Spleen (tissue), 11 donors: ENCODE data around the gene KCNC1. TPM values are rescaled to one million over a fixed set of nuclear protein-coding genes. Genes with fewer than 3 reads are reported as not detected.

Source experiments
- DNase-seq: peaks from one replicate; pipeline ENCODE4 v3.0.0-alpha.2; 2020
- H3K27ac ChIP-seq, 8 donors: fragments of 200-600 bp; sonication (generic) in 7 of 8; 1 replicate in 4 of 8; 2 replicates in 4 of 8; pipeline versions ENCODE4 v1.5.0 to v1.8.0; 2016 to 2021; ENCODE audit warnings: inconsistent platforms in 4 of 8, mild to moderate bottlenecking in 4 of 8, moderate library complexity in 1 of 8
- H3K27me3 ChIP-seq, 7 donors: fragments of 200-600 bp; sonication (generic) in 6 of 7; replicated peaks in 1 of 7; 1 replicate in 4 of 7; 2 replicates in 3 of 7; pipeline versions ENCODE4 v1.5.0 to v1.8.0; 2016 to 2021; ENCODE audit warnings: inconsistent platforms in 3 of 7, mild to moderate bottlenecking in 1 of 7
- H3K36me3 ChIP-seq, 6 donors: fragments of 200-600 bp; sonication (generic) in 5 of 6; 1 replicate in 4 of 6; 2 replicates in 2 of 6; pipeline versions ENCODE4 v1.5.0 to v1.8.0; 2016 to 2021; ENCODE audit warnings: inconsistent platforms in 2 of 6
- H3K4me1 ChIP-seq, 6 donors: fragments of 200-600 bp; sonication (generic) in 5 of 6; 1 replicate in 3 of 6; 2 replicates in 3 of 6; pipeline versions ENCODE4 v1.5.0 to v1.8.0; 2016 to 2021; ENCODE audit warnings: inconsistent platforms in 3 of 6
- H3K4me3 ChIP-seq, 8 donors: fragments of 200-600 bp; sonication (generic) in 7 of 8; 1 replicate in 4 of 8; 2 replicates in 4 of 8; pipeline versions ENCODE4 v1.5.0 to v1.8.0; 2016 to 2021; ENCODE audit warnings: inconsistent platforms in 4 of 8, mild to moderate bottlenecking in 4 of 8, moderate library complexity in 2 of 8
- H3K9me3 ChIP-seq, 8 donors: fragments of 200-600 bp; sonication (generic) in 7 of 8; 1 replicate in 4 of 8; 2 replicates in 4 of 8; pipeline versions ENCODE4 v1.5.0 to v1.8.0; 2016 to 2021; ENCODE audit warnings: inconsistent platforms in 4 of 8
- CTCF ChIP-seq, 11 experiments: fragments of 200-600 bp in 7 of 11; fragments of 450-650 bp in 4 of 11; sonication (generic) in 4 of 11; IDR thresholded peaks in 8 of 11; conservative IDR thresholded peaks in 3 of 11; 1 replicate in 7 of 11; 2 replicates in 4 of 11; pipeline versions ENCODE4 v1.4.0 to v1.8.0; 2016 to 2021; ENCODE audit warnings: antibody characterized with exemption in 11 of 11, inconsistent platforms in 4 of 11, mild to moderate bottlenecking in 1 of 11
- POLR2A ChIP-seq, 3 donors: fragments of 450-650 bp; IDR thresholded peaks; one replicate each; pipeline ENCODE4 v1.5.1; 2017; ENCODE audit warnings: antibody characterized with exemption in 3 of 3, mild to moderate bottlenecking in 1 of 3
- POLR2AphosphoS5 ChIP-seq, 3 donors: sonication (generic); formaldehyde crosslinking; IDR thresholded peaks; one replicate each; pipeline ENCODE4 v1.5.1; 2017; ENCODE audit warnings: antibody characterized with exemption in 3 of 3
- WGBS, 5 donors: extraction: QIAGEN DNeasy Blood & Tissue Kit in 3 of 5; methylation state at CpG; one replicate each; pipeline versions ENCODE4 v1.1.5 to v1.1.7; 2013 to 2018; 5-methylcytosine and 5-hydroxymethylcytosine counted together
- intact Hi-C: fragments of 100-400 bp; cut with DNase I; formaldehyde crosslinking; loops from one replicate; pipeline ENCODE4 v1.15.0; 2023; ENCODE audit warnings: low total_unique reads
- polyA plus RNA-seq, 3 donors: library from polyadenylated mRNA; stranded (reverse); fragments of 200-250 nt; gene quantifications; one replicate each; pipeline ENCODE4 v1.2.1, GENCODE V29; 2013
- total RNA-seq, 7 donors: library from RNA; depleted of rRNA in 3 of 7; stranded (reverse); fragments of >200 nt in 3 of 7; fragmentation: NEBNext Ultra II Directional in 4 of 7; extraction: Animal tissue kit (Norgen Biotek cat#: 25700) in 4 of 7; gene quantifications; one replicate each; pipeline versions ENCODE4 v1.1.0 to v1.2.1, GENCODE V29; 2016 to 2021
- donor health status: healthy with polysubstance abuse.
- donor health status: DM: no; HTN: no; CAD: no; lungs with moderate emphysema.
- donor health status: DM: no; HTN: no; CAD: no.
- donor health status: Bipolar disorder and iron deficiency.
- donor health status: healthy.
- donor health status: DM: no; HTN: no; CAD: no.
- donor health status: DM: yes; HTN: yes; CAD: no.

The KCNC1 gene
- total and polyA plus RNA-seq, 10 donors: not detected

DNA sequence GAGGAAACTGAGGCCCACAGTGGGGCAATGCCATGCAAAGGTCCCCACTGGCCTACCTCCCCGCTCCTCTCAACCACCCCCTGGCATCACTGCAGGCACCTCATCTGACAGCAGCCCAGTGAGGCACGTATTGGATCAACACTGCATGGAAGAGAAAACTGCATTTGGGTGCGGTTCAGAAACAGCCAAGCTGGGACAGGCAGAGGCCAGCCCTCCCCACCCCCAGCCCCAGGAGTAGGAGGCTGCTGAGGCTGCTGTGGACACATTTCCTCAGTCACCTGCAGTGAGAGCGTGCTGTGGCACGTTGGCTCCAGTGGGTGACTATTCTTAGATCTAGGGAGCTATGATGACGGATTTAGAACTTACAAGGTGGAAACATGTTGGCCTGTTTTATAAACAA is 63.7 kb downstream of the KCNC1 start:
- no peaks in the 10 kb centered on the region for H3K9me3 ChIP-seq
- H3K36me3 ChIP-seq: peaks cover 0 to 27% (median 0%) of the 10 kb centered on the region in 6 donors
- intact Hi-C loops: no loop called here
- TF ChIP-seq POLR2AphosphoS5 (IDR thresholded peaks at IDR 0.05): no peak
- no peak for TF ChIP-seq POLR2A (IDR thresholded peaks at IDR 0.05)
- TF ChIP-seq CTCF (IDR thresholded peaks at IDR 0.05 in 8 of 11, conservative IDR thresholded peaks at IDR 0.05 in 3 of 11): no peak
- 85 to 90% (median 87%) methylated on average over 6 of the region's 6 CpGs for WGBS, 5 donors
- no peak for DNase-seq
- H3K27me3 ChIP-seq: no peaks in the 10 kb centered on the region
- no peaks in the 10 kb centered on the region for H3K4me1 ChIP-seq
- H3K27ac ChIP-seq: no peak overlapping the region
- H3K4me3 ChIP-seq: no peak overlapping the region

- intact Hi-C loops: no loop called here
- no peak overlapping the region for H3K27ac ChIP-seq
- no peak for DNase-seq
- WGBS, 5 donors: 91 to 99% (median 95%) methylated on average over 3 of the region's 3 CpGs
- H3K4me3 ChIP-seq: no peak overlapping the region
- TF ChIP-seq CTCF (IDR thresholded peaks at IDR 0.05 in 8 of 11, conservative IDR thresholded peaks at IDR 0.05 in 3 of 11) (no peak), POLR2A (IDR thresholded peaks at IDR 0.05) (no peak), POLR2AphosphoS5 (IDR thresholded peaks at IDR 0.05) (no peak)
- no peaks in the 10 kb centered on the region for H3K4me1 ChIP-seq
- H3K27me3 ChIP-seq: no peaks in the 10 kb centered on the region
- H3K36me3 ChIP-seq: peaks cover 0 to 27% (median 0%) of the 10 kb centered on the region in 6 donors
- H3K9me3 ChIP-seq: no peaks in the 10 kb centered on the region
Measured at GRCh38 chr11:17798716-17799115, 64.1 kb downstream of the KCNC1 start.

- Histone ChIP-seq H3K27me3 (no peaks in the 10 kb centered on the region), H3K36me3 (peaks cover 0 to 27% (median 0%) of the 10 kb centered on the region in 6 donors), H3K9me3 (no peaks in the 10 kb centered on the region), H3K4me3 (no peak overlapping the region), H3K4me1 (no peaks in the 10 kb centered on the region), H3K27ac (no peak overlapping the region)
- intact Hi-C loops: no loop called here
- no peak for DNase-seq
- WGBS, 5 donors: 95 to 100% (median 96%) methylated on average over 4 to 5 of the region's 5 CpGs
- TF ChIP-seq POLR2A (IDR thresholded peaks at IDR 0.05) (no peak), CTCF (IDR thresholded peaks at IDR 0.05 in 8 of 11, conservative IDR thresholded peaks at IDR 0.05 in 3 of 11) (no peak), POLR2AphosphoS5 (IDR thresholded peaks at IDR 0.05) (no peak)
Measured at GRCh38 chr11:17799147-17799546, 64.6 kb downstream of the KCNC1 start.

- H3K4me3 ChIP-seq: no peak overlapping the region
- intact Hi-C loops: no loop called here
- H3K9me3 ChIP-seq: no peaks in the 10 kb centered on the region
- no peak overlapping the region for H3K27ac ChIP-seq
- H3K36me3 ChIP-seq: peaks cover 0 to 27% (median 0%) of the 10 kb centered on the region in 6 donors
- H3K27me3 ChIP-seq: no peaks in the 10 kb centered on the region
- H3K4me1 ChIP-seq: no peaks in the 10 kb centered on the region
- DNase-seq: no peak
- no peak for TF ChIP-seq POLR2AphosphoS5 (IDR thresholded peaks at IDR 0.05)
- TF ChIP-seq POLR2A (IDR thresholded peaks at IDR 0.05): no peak
- TF ChIP-seq CTCF (IDR thresholded peaks at IDR 0.05 in 8 of 11, conservative IDR thresholded peaks at IDR 0.05 in 3 of 11): no peak
- WGBS, 5 donors: 91 to 100% (median 99%) methylated on average over 2 to 4 of the region's 4 CpGs
Measured at GRCh38 chr11:17801166-17801565, 66.6 kb downstream of the KCNC1 start.
